ENCODE measurements around the gene TSNAXIP1.

TSNAXIP1 gene

DNA sequence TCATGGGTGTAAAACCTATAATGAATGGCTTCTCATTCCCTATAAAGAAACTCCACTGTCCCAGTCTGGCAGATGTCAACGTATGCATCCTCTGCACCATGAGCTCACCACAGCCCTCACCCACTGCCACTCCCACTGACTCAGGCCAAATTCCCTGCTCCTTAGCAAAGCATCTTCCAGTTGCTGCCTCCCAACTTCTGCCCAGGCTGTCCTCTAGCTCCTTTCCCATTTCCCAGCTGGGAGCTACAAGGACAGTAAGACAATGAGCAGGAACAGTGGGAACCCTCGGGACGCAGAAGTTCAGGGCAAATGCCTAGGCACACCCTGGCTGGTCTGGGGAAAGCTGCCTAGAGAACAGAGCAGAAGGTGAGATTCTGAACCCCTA, 26.3 kb downstream of the TSNAXIP1 start:
- peaks cover 0 to 44% of the 10 kb centered on the region in 2 experiments; a peak in 2 of 3 replicates for H3K36me3 ChIP-seq (ENCODE audit: control insufficient read depth in 2 of 2, insufficient read depth in 1 of 2, low read length in 2 of 2)
- H3K9me3 ChIP-seq (ENCODE audit: control insufficient read depth, insufficient read depth, low read depth, low read length): no peaks in the 10 kb centered on the region
- H3K4me1 ChIP-seq (ENCODE audit: control insufficient read depth, insufficient read depth, low read length): no peaks in the 10 kb centered on the region
- ChIA-PET POLR2A (interaction anchor here (1.0 to 2.3 kb wide), 9 partner anchors 12 to 271 kb away, joined by 3 to 38 read pairs (median 4); partner anchors contain the start of genes EDC4, GFOD2, NUTF2 and RANBP10), CTCF (interaction anchor here (0.9 to 2.6 kb wide), 4 partner anchors 16 to 312 kb away, joined by 4 to 32 read pairs (median 4); no protein-coding TSS in a partner anchor)
- TF ChIP-seq EGR2 (tag by site-specific recombination; IDR thresholded peaks at IDR 0.05; ENCODE audit: low read depth): peak; percentile 71; the same call in 1 of the 2 replicates
- TF ChIP-seq SP7 (tag by site-specific recombination; IDR thresholded peaks at IDR 0.05): 0 out of 2 replicates have a peak, but pooled peaks have one; percentile 29
- peak; percentile 72 for TF ChIP-seq ZFHX2 (tag by site-specific recombination; conservative IDR thresholded peaks at IDR 0.05)
- TF ChIP-seq ZNF701 (tag by site-specific recombination; IDR thresholded peaks at IDR 0.05): no peak
- no peak for TF ChIP-seq HOXC10 (CRISPR knock-in tag; IDR thresholded peaks at IDR 0.05)
- TF ChIP-seq KLF9 (tag by site-specific recombination; IDR thresholded peaks at IDR 0.05; ENCODE audit: low read depth): peak; percentile 58
- TF ChIP-seq KLF1 (tag by site-specific recombination; IDR thresholded peaks at IDR 0.05): 0 out of 2 replicates have a peak, but pooled peaks have one; percentile 35
- peak overlapping the region; percentile 76 for H3K27ac ChIP-seq (ENCODE audit: extremely low read depth, low read depth, low read length)
- peak overlapping the region; percentile 60 for H3K4me3 ChIP-seq (ENCODE audit: low read depth, low read length)

- Histone ChIP-seq H3K27ac (ENCODE audit: extremely low read depth, low read depth, low read length) (peak overlapping the region; percentile 76), H3K4me1 (ENCODE audit: control insufficient read depth, insufficient read depth, low read length) (no peaks in the 10 kb centered on the region), H3K4me3 (ENCODE audit: low read depth, low read length) (peak overlapping the region; percentile 60), H3K9me3 (ENCODE audit: control insufficient read depth, insufficient read depth, low read depth, low read length) (no peaks in the 10 kb centered on the region), H3K36me3 (ENCODE audit: control insufficient read depth in 2 of 2, insufficient read depth in 1 of 2, low read length in 2 of 2) (peaks cover 0 to 38% of the 10 kb centered on the region in 2 experiments; a peak in 2 of 3 replicates)
- ChIA-PET POLR2A (interaction anchor here (0.7 to 2.3 kb wide), 14 partner anchors 11 to 272 kb away, joined by 3 to 38 read pairs (median 4); partner anchors contain the start of genes EDC4, GFOD2, NUTF2 and RANBP10), CTCF (interaction anchor here (0.9 to 2.6 kb wide), 7 partner anchors 11 to 312 kb away, joined by 3 to 32 read pairs (median 4); no protein-coding TSS in a partner anchor)
- TF ChIP-seq ZNF114 (tag by site-specific recombination; IDR thresholded peaks at IDR 0.05): no peak
- TF ChIP-seq ZNF585B (tag by site-specific recombination; IDR thresholded peaks at IDR 0.05): no peak
- TF ChIP-seq ZNF623 (tag by site-specific recombination; IDR thresholded peaks at IDR 0.05): no peak
- TF ChIP-seq, protein P1, sequence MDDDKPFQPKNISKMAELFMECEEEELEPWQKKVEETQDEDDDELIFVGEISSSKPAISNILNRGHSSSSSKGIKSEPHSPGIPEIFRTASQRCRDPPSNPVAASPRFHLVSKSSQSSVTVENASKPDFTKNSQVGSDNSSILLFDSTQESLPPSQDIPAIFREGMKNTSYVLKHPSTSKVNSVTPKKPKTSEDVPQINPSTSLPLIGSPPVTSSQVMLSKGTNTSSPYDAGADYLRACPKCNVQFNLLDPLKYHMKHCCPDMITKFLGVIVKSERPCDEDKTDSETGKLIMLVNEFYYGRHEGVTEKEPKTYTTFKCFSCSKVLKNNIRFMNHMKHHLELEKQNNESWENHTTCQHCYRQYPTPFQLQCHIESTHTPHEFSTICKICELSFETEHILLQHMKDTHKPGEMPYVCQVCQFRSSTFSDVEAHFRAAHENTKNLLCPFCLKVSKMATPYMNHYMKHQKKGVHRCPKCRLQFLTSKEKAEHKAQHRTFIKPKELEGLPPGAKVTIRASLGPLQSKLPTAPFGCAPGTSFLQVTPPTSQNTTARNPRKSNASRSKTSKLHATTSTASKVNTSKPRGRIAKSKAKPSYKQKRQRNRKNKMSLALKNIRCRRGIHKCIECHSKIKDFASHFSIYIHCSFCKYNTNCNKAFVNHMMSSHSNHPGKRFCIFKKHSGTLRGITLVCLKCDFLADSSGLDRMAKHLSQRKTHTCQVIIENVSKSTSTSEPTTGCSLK (tag by site-specific recombination; IDR thresholded peaks at IDR 0.05): no peak
- no peak for TF ChIP-seq ZNF626 (tag by site-specific recombination; IDR thresholded peaks at IDR 0.05)
- TF ChIP-seq, protein P2, sequence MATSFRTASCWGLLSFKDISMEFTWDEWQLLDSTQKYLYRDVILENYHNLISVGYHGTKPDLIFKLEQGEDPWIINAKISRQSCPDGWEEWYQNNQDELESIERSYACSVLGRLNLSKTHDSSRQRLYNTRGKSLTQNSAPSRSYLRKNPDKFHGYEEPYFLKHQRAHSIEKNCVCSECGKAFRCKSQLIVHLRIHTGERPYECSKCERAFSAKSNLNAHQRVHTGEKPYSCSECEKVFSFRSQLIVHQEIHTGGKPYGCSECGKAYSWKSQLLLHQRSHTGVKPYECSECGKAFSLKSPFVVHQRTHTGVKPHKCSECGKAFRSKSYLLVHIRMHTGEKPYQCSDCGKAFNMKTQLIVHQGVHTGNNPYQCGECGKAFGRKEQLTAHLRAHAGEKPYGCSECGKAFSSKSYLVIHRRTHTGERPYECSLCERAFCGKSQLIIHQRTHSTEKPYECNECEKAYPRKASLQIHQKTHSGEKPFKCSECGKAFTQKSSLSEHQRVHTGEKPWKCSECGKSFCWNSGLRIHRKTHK (tag by site-specific recombination; IDR thresholded peaks at IDR 0.05): no peak
- TF ChIP-seq ZNF184 (tag by site-specific recombination; IDR thresholded peaks at IDR 0.05): no peak
- TF ChIP-seq ZNF837 (tag by site-specific recombination; IDR thresholded peaks at IDR 0.05): no peak
- no peak for TF ChIP-seq IKZF3 (tag by site-specific recombination; IDR thresholded peaks at IDR 0.05)
- TF ChIP-seq ZNF155 (tag by site-specific recombination; IDR thresholded peaks at IDR 0.05): no peak
- TF ChIP-seq ZNF48 (tag by site-specific recombination; IDR thresholded peaks at IDR 0.05): no peak
- no peak for TF ChIP-seq BCL11B (tag by site-specific recombination; IDR thresholded peaks at IDR 0.05; ENCODE audit: low read depth)
- no peak for TF ChIP-seq ZNF521 (tag by site-specific recombination; IDR thresholded peaks at IDR 0.05)
- peak; percentile 37; the same call in 1 of the 2 replicates for TF ChIP-seq ZNF660 (tag by site-specific recombination; IDR thresholded peaks at IDR 0.05)
- TF ChIP-seq HOXC10 (CRISPR knock-in tag; IDR thresholded peaks at IDR 0.05): no peak
- TF ChIP-seq ZNF600 (tag by site-specific recombination; IDR thresholded peaks at IDR 0.05): 0 out of 2 replicates have a peak, but pooled peaks have one; percentile 41
- peak; percentile 18; the same call in 1 of the 2 replicates for TF ChIP-seq ZEB2 (tag by site-specific recombination; IDR thresholded peaks at IDR 0.05)
- TF ChIP-seq KLF7 (tag by site-specific recombination; IDR thresholded peaks at IDR 0.05; ENCODE audit: borderline replicate concordance): no peak
- no peak for TF ChIP-seq ZNF624 (tag by site-specific recombination; IDR thresholded peaks at IDR 0.05)
- TF ChIP-seq, protein P3, sequence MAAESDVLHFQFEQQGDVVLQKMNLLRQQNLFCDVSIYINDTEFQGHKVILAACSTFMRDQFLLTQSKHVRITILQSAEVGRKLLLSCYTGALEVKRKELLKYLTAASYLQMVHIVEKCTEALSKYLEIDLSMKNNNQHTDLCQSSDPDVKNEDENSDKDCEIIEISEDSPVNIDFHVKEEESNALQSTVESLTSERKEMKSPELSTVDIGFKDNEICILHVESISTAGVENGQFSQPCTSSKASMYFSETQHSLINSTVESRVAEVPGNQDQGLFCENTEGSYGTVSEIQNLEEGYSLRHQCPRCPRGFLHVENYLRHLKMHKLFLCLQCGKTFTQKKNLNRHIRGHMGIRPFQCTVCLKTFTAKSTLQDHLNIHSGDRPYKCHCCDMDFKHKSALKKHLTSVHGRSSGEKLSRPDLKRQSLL (tag by site-specific recombination; IDR thresholded peaks at IDR 0.05): no peak
- peak; percentile 81 for TF ChIP-seq ZIC2 (tag by site-specific recombination; IDR thresholded peaks at IDR 0.05)
- no peak for TF ChIP-seq ZSCAN30 (tag by site-specific recombination; IDR thresholded peaks at IDR 0.05)
- TF ChIP-seq YY1 (tag by site-specific recombination; IDR thresholded peaks at IDR 0.05): peak; percentile 70; the same call in 1 of the 2 replicates
- no peak for TF ChIP-seq GLI4 (tag by site-specific recombination; IDR thresholded peaks at IDR 0.05)
- no peak for TF ChIP-seq ZNF548 (tag by site-specific recombination; IDR thresholded peaks at IDR 0.05)
These were observed 26.9 kb downstream of the TSNAXIP1 start for GRCh38 chr16:67833415-67834241.

Measured in HEK293 (cell line).